Smooth muscle cell (in vitro differentiated cells): ENCODE measurements around the gene CCDC192. TPM values are rescaled to one million over a fixed set of nuclear protein-coding genes. Genes with fewer than 3 reads are reported as not detected.

Experiments
- DNase-seq: peaks from one replicate; lab custom pipeline; 2025; ENCODE audit not compliant: unreplicated experiment; lab: John Stamatoyannopoulos, UW
- H2AFZ ChIP-seq: fragments of 200-600 bp; sonication (generic); 2 replicates; pipeline ENCODE4 v1.6.0; 2016; ENCODE audit warnings: antibody characterized with exemption, low read depth, mild to moderate bottlenecking
- H3F3A ChIP-seq: fragments of 200-600 bp; sonication (generic); 2 replicates; pipeline ENCODE4 v1.6.0; 2017; ENCODE audit warnings: antibody characterized with exemption, low read depth
- H3K27ac ChIP-seq: fragments of 200-600 bp; sonication (generic); 2 replicates; pipeline ENCODE4 v1.5.1; 2016; ENCODE audit warnings: low read depth, mild to moderate bottlenecking
- H3K27me3 ChIP-seq: fragments of 200-600 bp; sonication (generic); 2 replicates; pipeline ENCODE4 v1.6.1; 2016; ENCODE audit warnings: low read depth, mild to moderate bottlenecking
- H3K36me3 ChIP-seq: fragments of 200-600 bp; sonication (generic); 2 replicates; pipeline ENCODE4 v1.5.1; 2016; ENCODE audit warnings: low read depth
- H3K4me1 ChIP-seq: fragments of 200-600 bp; sonication (generic); 2 replicates; pipeline ENCODE4 v1.5.1; 2016; ENCODE audit warnings: low read depth
- H3K4me2 ChIP-seq: fragments of 200-600 bp; sonication (generic); 2 replicates; pipeline ENCODE4 v1.6.0; 2016; ENCODE audit warnings: mild to moderate bottlenecking
- H3K4me3 ChIP-seq: fragments of 200-600 bp; sonication (generic); 2 replicates; pipeline ENCODE4 v1.5.1; 2016; ENCODE audit warnings: mild to moderate bottlenecking
- H3K79me2 ChIP-seq: fragments of 200-600 bp; sonication (generic); 2 replicates; pipeline ENCODE4 v1.6.0; 2016; ENCODE audit warnings: low read depth, mild to moderate bottlenecking
- H3K9ac ChIP-seq: fragments of 200-600 bp; sonication (generic); 2 replicates; pipeline ENCODE4 v1.6.0; 2016; ENCODE audit warnings: low read depth
- H3K9me3 ChIP-seq: fragments of 200-600 bp; sonication (generic); replicated peaks from 2 replicates; pipeline ENCODE4 v1.5.1; 2016; ENCODE audit warnings: low read depth
- H4K20me1 ChIP-seq: fragments of 200-600 bp; sonication (generic); 2 replicates; pipeline ENCODE4 v1.6.0; 2016; ENCODE audit warnings: low read depth
- WGBS: methylation state at CpG from one replicate; pipeline ENCODE4 v1.1.7; 2016; ENCODE audit warnings: low lambda C conversion rate; 5-methylcytosine and 5-hydroxymethylcytosine counted together
- polyA plus RNA-seq: library from polyadenylated mRNA; unstranded; fragments of >200 nt; fragmentation: Nextera tagmentation; extraction: Ambion mirVana; gene quantifications from 2 replicates; pipeline ENCODE4 v1.2.1, GENCODE V29; 2016
- total RNA-seq: library from RNA; depleted of rRNA; stranded (reverse); fragments of >200 nt; gene quantifications from 2 replicates; pipeline ENCODE4 v1.2.3, GENCODE V29; 2014
- TF ChIP-seq, protein P1 (sequence below): fragments of 200-600 bp; sonication (generic); IDR thresholded peaks from 2 replicates; pipeline ENCODE4 v1.5.1; 2017; ENCODE audit warnings: borderline replicate concordance, mild to moderate bottlenecking, antibody characterized with exemption; ENCODE audit not compliant: insufficient read depth, poor library complexity, severe bottlenecking

CCDC192 gene
- total and polyA plus RNA-seq, 2 experiments from 2014 or later, result not detected

DNA sequence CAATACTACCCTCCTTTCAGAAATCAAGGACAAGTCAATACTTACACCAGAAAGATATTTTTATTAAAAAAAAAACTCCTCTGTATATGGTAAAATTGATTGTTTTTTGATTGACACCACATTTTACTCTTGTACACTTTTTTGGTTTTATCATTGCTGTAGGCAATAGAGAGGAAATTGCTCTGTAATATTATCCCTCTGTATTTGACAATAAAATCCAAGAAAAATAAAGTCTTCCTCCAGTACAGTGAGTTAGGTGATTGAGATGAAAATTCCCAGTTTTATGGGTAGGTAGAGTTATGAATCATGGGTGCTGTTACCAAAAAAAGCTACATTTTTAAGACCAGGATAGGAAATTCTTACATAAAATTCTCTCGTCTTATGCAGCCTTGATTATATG lies 22.6 kb upstream of the CCDC192 start:
- H3K4me3 ChIP-seq, result no peak overlapping the region
- no peaks in the 10 kb centered on the region for H3F3A ChIP-seq
- H3K36me3 ChIP-seq, result no peaks in the 10 kb centered on the region
- H3K9me3 ChIP-seq, result no peaks in the 10 kb centered on the region
- no peak overlapping the region for H3K4me2 ChIP-seq
- H2AFZ ChIP-seq, result no peak overlapping the region
- 95% methylated on average over 1 of the region's 1 CpG for WGBS
- DNase-seq, result no peak
- no peaks in the 10 kb centered on the region for H4K20me1 ChIP-seq
- no peak overlapping the region for H3K27ac ChIP-seq
- H3K4me1 ChIP-seq, result no peaks in the 10 kb centered on the region
- H3K27me3 ChIP-seq, result no peaks in the 10 kb centered on the region
- H3K9ac ChIP-seq, result no peak overlapping the region
- no peaks in the 10 kb centered on the region for H3K79me2 ChIP-seq
- TF ChIP-seq, protein P1, sequence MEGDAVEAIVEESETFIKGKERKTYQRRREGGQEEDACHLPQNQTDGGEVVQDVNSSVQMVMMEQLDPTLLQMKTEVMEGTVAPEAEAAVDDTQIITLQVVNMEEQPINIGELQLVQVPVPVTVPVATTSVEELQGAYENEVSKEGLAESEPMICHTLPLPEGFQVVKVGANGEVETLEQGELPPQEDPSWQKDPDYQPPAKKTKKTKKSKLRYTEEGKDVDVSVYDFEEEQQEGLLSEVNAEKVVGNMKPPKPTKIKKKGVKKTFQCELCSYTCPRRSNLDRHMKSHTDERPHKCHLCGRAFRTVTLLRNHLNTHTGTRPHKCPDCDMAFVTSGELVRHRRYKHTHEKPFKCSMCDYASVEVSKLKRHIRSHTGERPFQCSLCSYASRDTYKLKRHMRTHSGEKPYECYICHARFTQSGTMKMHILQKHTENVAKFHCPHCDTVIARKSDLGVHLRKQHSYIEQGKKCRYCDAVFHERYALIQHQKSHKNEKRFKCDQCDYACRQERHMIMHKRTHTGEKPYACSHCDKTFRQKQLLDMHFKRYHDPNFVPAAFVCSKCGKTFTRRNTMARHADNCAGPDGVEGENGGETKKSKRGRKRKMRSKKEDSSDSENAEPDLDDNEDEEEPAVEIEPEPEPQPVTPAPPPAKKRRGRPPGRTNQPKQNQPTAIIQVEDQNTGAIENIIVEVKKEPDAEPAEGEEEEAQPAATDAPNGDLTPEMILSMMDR, result no peak

DNA sequence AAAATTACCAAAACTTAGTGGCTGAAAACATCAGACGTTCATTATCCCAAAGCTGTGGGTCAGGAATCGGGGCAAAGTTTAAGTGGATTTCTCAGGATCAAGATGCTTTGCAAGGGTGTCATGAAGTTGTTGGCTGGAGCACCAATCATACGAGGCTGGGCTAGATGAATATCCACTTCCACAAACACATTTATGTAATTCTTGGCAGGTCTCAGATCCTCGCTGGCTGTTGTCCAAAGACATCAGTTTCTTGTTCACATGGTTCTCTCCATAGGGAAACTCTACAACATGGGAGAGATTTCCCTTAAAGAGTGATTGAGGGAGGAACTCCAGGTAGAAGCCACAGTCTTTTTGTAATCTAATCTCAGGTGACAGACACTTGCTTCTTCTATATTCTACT lies 20.2 kb upstream of the CCDC192 start:
- no peak overlapping the region for H3K4me3 ChIP-seq
- no peaks in the 10 kb centered on the region for H3F3A ChIP-seq
- no peak overlapping the region for H3K27ac ChIP-seq
- TF ChIP-seq, protein P1, result no peak
- H2AFZ ChIP-seq, result no peak overlapping the region
- H3K4me2 ChIP-seq, result no peak overlapping the region
- no peaks in the 10 kb centered on the region for H3K79me2 ChIP-seq
- H3K36me3 ChIP-seq, result no peaks in the 10 kb centered on the region
- no peak for DNase-seq
- H3K9ac ChIP-seq, result no peak overlapping the region
- H3K27me3 ChIP-seq, result no peaks in the 10 kb centered on the region
- no peaks in the 10 kb centered on the region for H3K9me3 ChIP-seq
- no peaks in the 10 kb centered on the region for H3K4me1 ChIP-seq
- WGBS, result 91% methylated on average over 4 of the region's 4 CpGs
- H4K20me1 ChIP-seq, result no peaks in the 10 kb centered on the region

DNA sequence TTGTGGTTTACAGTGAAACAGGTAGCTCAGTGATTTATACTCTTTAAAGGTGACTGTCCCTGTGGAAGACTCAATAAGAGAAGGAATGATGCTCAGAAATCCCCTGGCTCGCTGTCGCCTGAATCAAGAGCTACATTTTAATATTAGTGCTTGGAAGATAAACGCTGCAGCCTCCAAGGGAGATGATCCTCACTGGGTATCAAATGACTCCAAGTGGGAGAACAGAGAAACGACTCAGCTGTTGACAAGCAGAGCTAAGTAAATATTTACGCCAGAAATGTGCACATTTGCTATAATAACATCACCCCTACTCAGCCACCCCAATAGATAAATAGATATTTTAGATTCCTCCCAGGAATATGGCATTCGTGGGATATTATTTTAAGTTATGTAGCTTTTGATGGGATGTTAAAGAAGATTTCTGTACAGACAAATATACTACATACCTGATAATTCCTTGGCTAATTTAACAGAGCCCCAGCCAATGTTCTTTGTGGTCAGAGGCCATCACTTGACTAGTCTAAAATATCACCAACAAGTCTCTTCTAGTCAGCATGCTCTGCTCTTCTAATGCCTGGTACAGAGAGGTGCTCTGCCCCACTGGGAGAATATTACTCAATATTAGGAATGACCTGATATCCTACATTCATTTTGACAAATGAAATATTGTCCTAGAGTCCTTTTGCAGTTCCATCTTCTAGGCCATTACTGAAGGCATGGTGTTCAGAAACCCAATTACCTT lies 18.3 kb upstream of the CCDC192 start:
- Histone ChIP-seq H3K9ac (no peak overlapping the region), H3K4me3 (no peak overlapping the region), H3K4me2 (no peak overlapping the region), H3K36me3 (no peaks in the 10 kb centered on the region), H3K27ac (no peak overlapping the region), H3F3A (no peaks in the 10 kb centered on the region), H3K79me2 (no peaks in the 10 kb centered on the region), H3K27me3 (no peaks in the 10 kb centered on the region), H2AFZ (no peak overlapping the region), H3K4me1 (no peaks in the 10 kb centered on the region), H3K9me3 (no peaks in the 10 kb centered on the region), H4K20me1 (no peaks in the 10 kb centered on the region)
- DNase-seq, result no peak
- TF ChIP-seq, protein P1, result no peak
- 87% methylated on average over 6 of the region's 6 CpGs for WGBS

DNA sequence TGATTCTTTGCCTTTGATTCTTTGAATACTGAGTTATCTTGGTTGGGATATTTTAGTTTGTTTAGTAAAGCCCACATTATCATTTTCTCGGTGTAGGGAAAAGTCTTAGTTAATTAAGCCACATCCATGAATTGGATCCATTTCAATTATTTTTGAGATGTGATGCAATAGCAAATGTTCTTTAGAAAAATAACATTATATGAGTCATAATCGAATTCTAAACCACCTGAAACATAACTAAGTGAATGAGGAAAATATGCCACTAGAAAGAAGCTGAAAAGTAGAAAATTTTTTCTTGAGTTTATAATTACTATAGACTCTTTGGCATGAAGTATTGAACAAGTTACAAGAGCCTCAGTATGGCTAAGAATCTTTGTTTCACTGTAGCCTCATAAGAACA lies 17.5 kb upstream of the CCDC192 start:
- DNase-seq, result no peak
- Histone ChIP-seq H3K36me3 (no peaks in the 10 kb centered on the region), H3K4me3 (no peak overlapping the region), H4K20me1 (no peaks in the 10 kb centered on the region), H3K9me3 (no peaks in the 10 kb centered on the region), H3F3A (no peaks in the 10 kb centered on the region), H3K27me3 (no peaks in the 10 kb centered on the region), H3K79me2 (no peaks in the 10 kb centered on the region), H3K4me2 (no peak overlapping the region), H3K27ac (no peak overlapping the region), H3K4me1 (no peaks in the 10 kb centered on the region), H2AFZ (no peak overlapping the region), H3K9ac (no peak overlapping the region)
- 86% methylated on average over 2 of the region's 2 CpGs for WGBS
- TF ChIP-seq, protein P1, result no peak
